ENCODE results near the gene DVL1.

DNA sequence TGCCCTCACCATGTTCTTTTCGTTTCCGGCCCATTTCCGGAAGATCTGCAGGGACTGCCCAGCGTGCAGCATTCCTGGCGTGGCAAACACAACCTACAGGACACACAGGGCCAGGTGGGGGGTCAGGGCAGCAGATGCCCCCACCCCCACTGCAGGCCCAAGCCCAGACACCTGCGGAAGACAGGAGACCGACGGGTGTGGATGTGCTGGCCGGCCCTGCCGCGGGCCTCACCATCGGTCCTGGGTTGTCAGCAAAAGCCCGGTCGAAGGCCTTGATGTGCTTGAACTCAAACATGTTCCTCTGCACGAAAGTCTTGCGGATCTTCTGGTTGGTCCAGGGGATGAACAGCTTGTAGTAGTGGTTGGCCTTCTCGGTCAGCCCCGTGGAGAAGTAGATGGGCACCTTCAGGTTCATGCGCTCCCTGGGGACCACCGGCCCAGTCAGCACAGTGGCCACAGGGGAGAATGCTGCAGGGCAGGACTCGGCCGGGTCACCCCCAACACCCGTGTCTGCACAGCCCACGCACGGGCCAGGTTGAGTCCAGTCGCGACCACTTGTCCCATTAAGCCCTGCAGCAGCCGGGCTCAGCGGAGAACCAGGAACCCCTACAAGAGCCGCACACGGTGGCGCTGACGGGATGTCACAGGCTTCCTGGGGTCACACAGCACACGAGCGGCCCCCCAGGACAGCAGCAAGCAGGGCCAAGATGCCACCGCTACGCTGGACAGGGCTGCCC is 35.5 kb downstream of the DVL1 start:
- TF ChIP-seq EZH2phosphoT487 (IDR thresholded peaks at IDR 0.05; ENCODE audit: low read depth): no peak
- no peak for TF ChIP-seq CTCF (IDR thresholded peaks at IDR 0.05; ENCODE audit: low read depth, low read length)

Data from OCI-LY3 (cell line).